Sigmoid colon (tissue), 4 donors: ENCODE measurements around the gene FUS.

Source experiments
- EP300 ChIP-seq, 4 donors: sonication (generic); formaldehyde crosslinking; IDR thresholded peaks; one replicate each; pipeline ENCODE4 v1.6.1; 2017; ENCODE audit warnings: antibody characterized with exemption in 4 of 4
- POLR2A ChIP-seq, 2 donors: fragments of 450-650 bp; IDR thresholded peaks; one replicate each; pipeline ENCODE4 v1.6.1; 2016; ENCODE audit warnings: antibody characterized with exemption in 2 of 2, mild to moderate bottlenecking in 2 of 2, moderate library complexity in 2 of 2
- TF ChIP-seq, protein P1 (sequence below), 4 experiments: fragments of 450-650 bp in 3 of 4; fragments of 200-600 bp in 1 of 4; IDR thresholded peaks; one replicate each; pipeline ENCODE4 v1.5.1; 2016 to 2019; ENCODE audit warnings: antibody characterized with exemption in 4 of 4, mild to moderate bottlenecking in 3 of 4, moderate library complexity in 2 of 4

DNA sequence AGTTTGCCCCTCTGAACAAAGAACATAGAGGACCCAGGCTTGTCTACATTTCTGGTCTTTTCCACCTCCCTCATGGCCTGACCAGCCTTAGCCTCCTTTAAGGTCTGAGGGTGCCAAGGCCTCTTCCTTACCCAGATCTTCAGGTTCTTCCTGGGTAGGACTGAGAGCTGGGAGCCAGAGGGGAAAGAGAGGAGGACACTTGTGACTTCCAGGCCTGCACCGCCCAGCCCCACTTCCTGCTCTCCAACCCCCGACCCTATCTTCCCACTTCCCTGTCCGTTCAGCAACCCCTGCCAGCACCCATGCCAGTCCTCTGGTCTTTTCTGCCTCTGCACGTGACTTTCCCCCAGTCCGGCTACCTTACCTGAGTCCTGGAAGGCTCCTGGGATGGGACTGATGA lies 30.6 kb upstream of the FUS start:
- TF ChIP-seq, protein P1, sequence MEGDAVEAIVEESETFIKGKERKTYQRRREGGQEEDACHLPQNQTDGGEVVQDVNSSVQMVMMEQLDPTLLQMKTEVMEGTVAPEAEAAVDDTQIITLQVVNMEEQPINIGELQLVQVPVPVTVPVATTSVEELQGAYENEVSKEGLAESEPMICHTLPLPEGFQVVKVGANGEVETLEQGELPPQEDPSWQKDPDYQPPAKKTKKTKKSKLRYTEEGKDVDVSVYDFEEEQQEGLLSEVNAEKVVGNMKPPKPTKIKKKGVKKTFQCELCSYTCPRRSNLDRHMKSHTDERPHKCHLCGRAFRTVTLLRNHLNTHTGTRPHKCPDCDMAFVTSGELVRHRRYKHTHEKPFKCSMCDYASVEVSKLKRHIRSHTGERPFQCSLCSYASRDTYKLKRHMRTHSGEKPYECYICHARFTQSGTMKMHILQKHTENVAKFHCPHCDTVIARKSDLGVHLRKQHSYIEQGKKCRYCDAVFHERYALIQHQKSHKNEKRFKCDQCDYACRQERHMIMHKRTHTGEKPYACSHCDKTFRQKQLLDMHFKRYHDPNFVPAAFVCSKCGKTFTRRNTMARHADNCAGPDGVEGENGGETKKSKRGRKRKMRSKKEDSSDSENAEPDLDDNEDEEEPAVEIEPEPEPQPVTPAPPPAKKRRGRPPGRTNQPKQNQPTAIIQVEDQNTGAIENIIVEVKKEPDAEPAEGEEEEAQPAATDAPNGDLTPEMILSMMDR (IDR thresholded peaks at IDR 0.05): no peak
- TF ChIP-seq POLR2A (IDR thresholded peaks at IDR 0.05) (no peak), EP300 (IDR thresholded peaks at IDR 0.05) (no peak)
